PFSK-1 (cell line): ENCODE results near the gene KAZN.

Source experiments
- FOXP2 ChIP-seq: optimal IDR thresholded peaks from 2 replicates; pipeline ENCODE3; 2011; ENCODE audit warnings: borderline replicate concordance, control low read depth, inconsistent platforms; ENCODE audit not compliant: insufficient read depth; ENCODE audit errors: extremely low read length, extremely low read depth
- POLR2AphosphoS5 ChIP-seq: IDR thresholded peaks from 2 replicates; pipeline ENCODE4 v1.6.1; 2012; ENCODE audit warnings: low read depth, mild to moderate bottlenecking, control low read depth, low read length, moderate library complexity
- SIN3A ChIP-seq: IDR thresholded peaks from 2 replicates; pipeline ENCODE4 v1.6.1; 2012; ENCODE audit warnings: mild to moderate bottlenecking, low read length, moderate library complexity, borderline replicate concordance; ENCODE audit not compliant: insufficient read depth
- TAF1 ChIP-seq: IDR thresholded peaks from 2 replicates; pipeline ENCODE4 v1.6.1; 2012; ENCODE audit warnings: low read length, control low read depth, borderline replicate concordance; ENCODE audit not compliant: insufficient read depth
- TF ChIP-seq, protein P1 (sequence below), 2 experiments: IDR thresholded peaks; 2 replicates each; pipeline versions ENCODE4 v1.6.1 to v1.8.0; 2011 to 2012; ENCODE audit warnings: low read depth in 2 of 2, low read length in 2 of 2, control low read depth in 1 of 2, inconsistent platforms in 1 of 2, mild to moderate bottlenecking in 1 of 2, moderate library complexity in 1 of 2; ENCODE audit not compliant: insufficient read depth in 1 of 2

Gene KAZN

DNA sequence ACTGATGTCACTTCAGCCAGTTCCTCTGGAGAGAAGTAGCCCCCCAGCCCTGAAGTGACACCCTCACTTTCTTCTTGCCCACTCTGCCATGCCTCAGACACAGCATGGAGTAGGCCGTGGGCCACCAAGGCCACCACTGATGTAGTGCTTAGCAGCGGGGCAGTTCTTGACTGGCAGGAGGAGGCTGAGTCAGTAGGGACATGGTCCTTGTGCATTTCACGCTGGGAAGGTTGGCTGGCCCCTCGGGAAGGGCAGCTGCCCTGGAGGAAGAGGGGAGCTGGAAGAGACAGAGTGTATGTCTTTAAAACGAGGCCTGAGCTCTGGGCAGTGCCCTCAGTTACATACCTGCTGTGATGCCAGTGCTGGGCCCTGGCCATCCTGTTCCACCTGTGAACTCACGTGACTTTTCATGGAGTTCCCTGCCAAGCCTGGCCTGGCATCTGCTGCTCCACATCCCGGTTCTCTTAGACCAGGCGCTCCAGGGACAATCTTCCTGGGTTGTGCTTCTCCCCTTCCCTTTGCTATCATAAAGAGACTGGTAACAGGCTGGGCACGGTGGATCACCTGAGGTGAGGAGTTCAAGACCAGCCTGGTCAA, 396.5 kb downstream of the KAZN start:
- TF ChIP-seq, protein P1, sequence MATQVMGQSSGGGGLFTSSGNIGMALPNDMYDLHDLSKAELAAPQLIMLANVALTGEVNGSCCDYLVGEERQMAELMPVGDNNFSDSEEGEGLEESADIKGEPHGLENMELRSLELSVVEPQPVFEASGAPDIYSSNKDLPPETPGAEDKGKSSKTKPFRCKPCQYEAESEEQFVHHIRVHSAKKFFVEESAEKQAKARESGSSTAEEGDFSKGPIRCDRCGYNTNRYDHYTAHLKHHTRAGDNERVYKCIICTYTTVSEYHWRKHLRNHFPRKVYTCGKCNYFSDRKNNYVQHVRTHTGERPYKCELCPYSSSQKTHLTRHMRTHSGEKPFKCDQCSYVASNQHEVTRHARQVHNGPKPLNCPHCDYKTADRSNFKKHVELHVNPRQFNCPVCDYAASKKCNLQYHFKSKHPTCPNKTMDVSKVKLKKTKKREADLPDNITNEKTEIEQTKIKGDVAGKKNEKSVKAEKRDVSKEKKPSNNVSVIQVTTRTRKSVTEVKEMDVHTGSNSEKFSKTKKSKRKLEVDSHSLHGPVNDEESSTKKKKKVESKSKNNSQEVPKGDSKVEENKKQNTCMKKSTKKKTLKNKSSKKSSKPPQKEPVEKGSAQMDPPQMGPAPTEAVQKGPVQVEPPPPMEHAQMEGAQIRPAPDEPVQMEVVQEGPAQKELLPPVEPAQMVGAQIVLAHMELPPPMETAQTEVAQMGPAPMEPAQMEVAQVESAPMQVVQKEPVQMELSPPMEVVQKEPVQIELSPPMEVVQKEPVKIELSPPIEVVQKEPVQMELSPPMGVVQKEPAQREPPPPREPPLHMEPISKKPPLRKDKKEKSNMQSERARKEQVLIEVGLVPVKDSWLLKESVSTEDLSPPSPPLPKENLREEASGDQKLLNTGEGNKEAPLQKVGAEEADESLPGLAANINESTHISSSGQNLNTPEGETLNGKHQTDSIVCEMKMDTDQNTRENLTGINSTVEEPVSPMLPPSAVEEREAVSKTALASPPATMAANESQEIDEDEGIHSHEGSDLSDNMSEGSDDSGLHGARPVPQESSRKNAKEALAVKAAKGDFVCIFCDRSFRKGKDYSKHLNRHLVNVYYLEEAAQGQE (IDR thresholded peaks at IDR 0.05; ENCODE audit: insufficient read depth in 1 of 2, low read depth in 2 of 2, low read length in 2 of 2) = no peak

DNA sequence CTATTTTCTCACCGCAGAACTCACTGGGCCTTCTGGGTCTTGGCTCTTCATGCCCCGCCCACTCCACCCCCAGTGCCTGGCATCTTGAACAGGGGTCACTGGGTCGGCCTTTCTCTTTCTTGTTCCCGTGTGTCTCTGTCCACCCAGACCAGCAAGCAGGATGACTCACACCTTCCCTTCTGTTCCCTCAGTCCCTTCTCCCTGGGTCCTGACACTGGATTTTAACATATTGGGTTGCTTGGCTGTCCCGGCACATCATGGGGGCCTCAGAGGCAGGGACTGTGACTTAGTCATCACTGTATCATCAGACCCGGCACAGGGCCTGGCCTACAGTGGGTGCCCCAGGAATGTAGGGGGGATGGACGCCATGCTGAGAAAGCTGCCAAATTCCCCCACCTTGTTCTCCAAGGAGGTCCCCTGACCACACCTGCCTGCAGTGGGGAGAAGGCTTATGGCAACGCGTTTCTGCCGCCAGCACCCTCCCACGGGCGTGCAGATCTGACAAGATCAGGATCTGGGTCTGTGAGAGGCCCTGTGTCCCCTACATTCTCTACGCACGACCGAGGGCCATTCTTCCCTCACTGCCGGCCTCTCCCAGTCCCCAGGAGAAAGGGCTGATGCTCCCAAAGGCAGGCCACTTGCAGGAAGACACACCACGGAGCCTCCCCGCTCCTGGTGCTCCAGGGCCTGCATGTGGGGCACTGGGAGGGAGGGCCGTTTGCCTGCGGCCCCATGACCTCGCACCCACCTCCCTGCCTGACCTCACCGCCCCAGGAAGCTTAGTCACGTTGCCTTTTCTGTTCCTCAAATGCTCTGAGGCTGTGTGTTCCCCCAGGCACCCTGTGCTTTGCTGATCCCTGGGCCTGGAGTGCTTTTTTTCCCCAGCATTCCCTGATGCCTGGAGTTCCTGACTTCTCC, 397.9 kb downstream of the KAZN start:
- no peak for TF ChIP-seq SIN3A
- TF ChIP-seq, protein P1 (IDR thresholded peaks at IDR 0.05; ENCODE audit: insufficient read depth in 1 of 2, low read depth in 2 of 2, low read length in 2 of 2) = no peak
- TF ChIP-seq POLR2AphosphoS5 = no peak
- TF ChIP-seq FOXP2 = no peak
- TF ChIP-seq TAF1 = no peak

DNA sequence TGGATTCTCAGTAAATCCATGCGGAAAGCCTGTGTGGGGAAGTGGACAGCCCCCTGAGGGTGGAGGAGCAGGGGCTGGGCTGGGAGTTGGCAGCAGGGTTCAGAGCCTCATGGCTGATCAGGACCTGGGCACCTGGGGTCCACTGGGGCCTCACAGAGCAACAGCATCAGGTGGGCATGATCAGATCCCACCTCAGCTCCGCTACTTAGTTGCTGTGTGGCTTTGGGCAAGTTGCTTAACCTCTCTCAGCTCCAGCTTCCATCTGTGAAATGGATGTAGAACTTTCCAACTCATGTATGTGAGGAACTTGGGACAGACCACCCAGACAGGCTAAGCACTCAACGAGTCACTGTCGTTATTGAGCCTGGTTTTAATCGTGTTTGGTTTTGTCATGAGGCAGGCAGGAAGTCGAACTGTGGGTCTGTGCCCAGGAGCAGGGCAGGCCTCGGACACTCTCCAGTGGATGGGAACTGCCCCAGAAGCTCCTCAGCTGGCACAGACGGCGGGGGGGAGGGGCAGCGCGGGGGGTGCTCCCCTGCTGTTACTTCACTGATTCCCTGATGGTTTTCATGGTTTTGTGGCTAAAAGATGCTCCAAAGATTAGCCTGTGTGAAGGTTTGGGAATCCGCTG, 399.3 kb downstream of the KAZN start:
- TF ChIP-seq TAF1 (no peak), POLR2AphosphoS5 (no peak), SIN3A (no peak), FOXP2 (no peak)
- TF ChIP-seq, protein P1 (IDR thresholded peaks at IDR 0.05; ENCODE audit: insufficient read depth in 1 of 2, low read depth in 2 of 2, low read length in 2 of 2) = no peak

DNA sequence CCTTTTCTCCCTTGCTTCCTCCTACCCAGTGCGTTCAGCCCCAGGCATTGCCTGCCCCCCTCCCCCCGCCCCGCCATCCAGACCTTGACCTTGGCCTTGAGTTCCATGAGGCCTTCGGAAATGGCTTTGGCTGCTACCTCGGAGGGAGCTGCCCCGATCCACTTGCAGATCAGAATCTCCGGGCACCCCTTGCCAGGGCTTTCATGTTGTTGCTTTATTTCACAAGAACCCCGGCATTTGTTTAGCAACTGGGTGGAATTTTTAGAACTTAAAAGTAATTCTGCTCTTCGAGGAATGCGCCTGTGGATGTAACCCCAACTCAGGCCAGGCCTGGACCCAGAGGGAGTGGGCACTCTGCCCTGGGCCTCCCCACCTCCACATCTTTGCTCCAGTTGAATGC, 401.0 kb downstream of the KAZN start:
- TF ChIP-seq, protein P1 (IDR thresholded peaks at IDR 0.05; ENCODE audit: insufficient read depth in 1 of 2, low read depth in 2 of 2, low read length in 2 of 2) = no peak
- no peak for TF ChIP-seq FOXP2
- TF ChIP-seq POLR2AphosphoS5 = no peak
- no peak for TF ChIP-seq SIN3A
- no peak for TF ChIP-seq TAF1
